AG09309 (cell line): Measurements from ENCODE around the gene ZFAND2B.

Experiments used
- DNase-seq: peaks from one replicate; pipeline ENCODE4 v3.0.0-alpha.2; 2010; ENCODE audit warnings: low read depth
- H3K4me3 ChIP-seq: 2 replicates; pipeline ENCODE4 v1.5.1; 2011; ENCODE audit warnings: mild to moderate bottlenecking, low read depth, low read length, moderate library complexity; ENCODE audit not compliant: control insufficient read depth
- TF ChIP-seq, protein P1 (sequence below): IDR thresholded peaks from 2 replicates; pipeline ENCODE4 v1.5.1; 2011; ENCODE audit warnings: mild to moderate bottlenecking, low read depth, low read length, inconsistent platforms; ENCODE audit not compliant: insufficient read depth, control insufficient read depth; ENCODE audit errors: missing control alignments

Gene ZFAND2B

DNA sequence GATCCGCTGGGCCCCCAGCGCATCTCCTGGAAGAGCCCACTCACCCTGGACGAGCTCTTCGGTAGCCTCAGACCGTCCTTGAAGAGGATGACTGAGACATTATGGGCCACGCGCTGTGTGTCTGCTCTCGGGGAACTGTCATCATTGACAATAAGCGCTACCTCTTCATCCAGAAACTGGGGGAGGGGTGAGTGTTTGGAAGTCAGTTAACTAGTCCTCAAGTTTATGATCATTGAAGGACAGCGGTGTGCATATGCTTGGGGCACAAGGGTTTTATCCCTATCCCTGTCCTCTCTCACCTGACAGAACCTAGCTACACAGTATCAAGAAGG is 39.3 kb downstream of the ZFAND2B start:
- no peak for DNase-seq
- peak overlapping the region; percentile 60 for H3K4me3 ChIP-seq
- TF ChIP-seq, protein P1, sequence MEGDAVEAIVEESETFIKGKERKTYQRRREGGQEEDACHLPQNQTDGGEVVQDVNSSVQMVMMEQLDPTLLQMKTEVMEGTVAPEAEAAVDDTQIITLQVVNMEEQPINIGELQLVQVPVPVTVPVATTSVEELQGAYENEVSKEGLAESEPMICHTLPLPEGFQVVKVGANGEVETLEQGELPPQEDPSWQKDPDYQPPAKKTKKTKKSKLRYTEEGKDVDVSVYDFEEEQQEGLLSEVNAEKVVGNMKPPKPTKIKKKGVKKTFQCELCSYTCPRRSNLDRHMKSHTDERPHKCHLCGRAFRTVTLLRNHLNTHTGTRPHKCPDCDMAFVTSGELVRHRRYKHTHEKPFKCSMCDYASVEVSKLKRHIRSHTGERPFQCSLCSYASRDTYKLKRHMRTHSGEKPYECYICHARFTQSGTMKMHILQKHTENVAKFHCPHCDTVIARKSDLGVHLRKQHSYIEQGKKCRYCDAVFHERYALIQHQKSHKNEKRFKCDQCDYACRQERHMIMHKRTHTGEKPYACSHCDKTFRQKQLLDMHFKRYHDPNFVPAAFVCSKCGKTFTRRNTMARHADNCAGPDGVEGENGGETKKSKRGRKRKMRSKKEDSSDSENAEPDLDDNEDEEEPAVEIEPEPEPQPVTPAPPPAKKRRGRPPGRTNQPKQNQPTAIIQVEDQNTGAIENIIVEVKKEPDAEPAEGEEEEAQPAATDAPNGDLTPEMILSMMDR, result no peak

GRCh38 chr2:219246559-219246958 is 40.0 kb downstream of the ZFAND2B start:
- TF ChIP-seq, protein P1, result no peak
- DNase-seq, result no peak
- H3K4me3 ChIP-seq, result no peak overlapping the region

DNA sequence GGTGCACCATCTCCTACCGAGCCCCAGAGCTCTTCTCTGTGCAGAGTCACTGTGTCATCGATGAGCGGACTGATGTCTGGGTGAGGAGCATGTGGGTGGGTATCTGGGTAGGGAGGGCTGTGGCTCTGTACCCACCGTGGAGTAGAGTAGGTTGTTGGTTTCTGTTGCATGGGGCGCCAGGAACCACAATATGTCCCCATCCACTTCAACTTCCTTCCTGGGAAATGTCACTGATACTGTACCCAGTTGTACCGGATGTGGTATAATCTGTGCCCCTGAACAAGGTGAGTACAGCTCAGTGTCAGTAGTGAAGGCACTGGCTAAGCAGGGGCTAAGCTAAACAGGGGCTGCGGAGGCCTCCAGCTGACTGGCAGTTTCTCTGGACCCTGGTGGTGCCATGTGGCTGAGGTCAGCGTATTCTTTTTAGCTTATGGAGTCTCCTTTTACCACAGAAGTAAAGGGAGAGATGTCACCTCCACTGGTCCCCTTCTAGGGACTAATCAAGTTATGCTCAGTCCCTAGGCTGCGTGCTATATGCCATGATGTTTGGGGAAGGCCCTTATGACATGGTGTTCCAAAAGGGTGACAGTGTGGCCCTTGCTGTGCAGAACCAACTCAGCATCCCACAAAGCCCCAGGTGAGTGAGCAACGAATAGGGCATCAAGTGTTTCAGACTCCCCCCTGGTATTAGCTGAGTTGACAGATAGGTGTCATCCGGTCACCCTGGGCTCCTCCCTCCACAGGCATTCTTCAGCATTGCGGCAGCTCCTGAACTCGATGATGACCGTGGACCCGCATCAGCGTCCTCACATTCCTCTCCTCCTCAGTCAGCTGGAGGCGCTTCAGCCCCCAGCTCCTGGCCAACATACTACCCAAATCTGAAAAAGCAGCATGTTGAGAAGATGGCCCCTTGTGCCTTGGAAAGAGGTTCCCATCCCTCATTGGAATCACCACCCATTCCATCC is 41.4 kb downstream of the ZFAND2B start:
- H3K4me3 ChIP-seq, result no peak overlapping the region
- DNase-seq, result no peak

GRCh38 chr2:219248845-219249202 is 42.2 kb downstream of the ZFAND2B start:
- no peak overlapping the region for H3K4me3 ChIP-seq
- no peak for DNase-seq
- TF ChIP-seq, protein P1, result no peak

More for the DNA sequence above, 41.4 kb downstream of the ZFAND2B start:
- TF ChIP-seq, protein P1, result no peak

DNA sequence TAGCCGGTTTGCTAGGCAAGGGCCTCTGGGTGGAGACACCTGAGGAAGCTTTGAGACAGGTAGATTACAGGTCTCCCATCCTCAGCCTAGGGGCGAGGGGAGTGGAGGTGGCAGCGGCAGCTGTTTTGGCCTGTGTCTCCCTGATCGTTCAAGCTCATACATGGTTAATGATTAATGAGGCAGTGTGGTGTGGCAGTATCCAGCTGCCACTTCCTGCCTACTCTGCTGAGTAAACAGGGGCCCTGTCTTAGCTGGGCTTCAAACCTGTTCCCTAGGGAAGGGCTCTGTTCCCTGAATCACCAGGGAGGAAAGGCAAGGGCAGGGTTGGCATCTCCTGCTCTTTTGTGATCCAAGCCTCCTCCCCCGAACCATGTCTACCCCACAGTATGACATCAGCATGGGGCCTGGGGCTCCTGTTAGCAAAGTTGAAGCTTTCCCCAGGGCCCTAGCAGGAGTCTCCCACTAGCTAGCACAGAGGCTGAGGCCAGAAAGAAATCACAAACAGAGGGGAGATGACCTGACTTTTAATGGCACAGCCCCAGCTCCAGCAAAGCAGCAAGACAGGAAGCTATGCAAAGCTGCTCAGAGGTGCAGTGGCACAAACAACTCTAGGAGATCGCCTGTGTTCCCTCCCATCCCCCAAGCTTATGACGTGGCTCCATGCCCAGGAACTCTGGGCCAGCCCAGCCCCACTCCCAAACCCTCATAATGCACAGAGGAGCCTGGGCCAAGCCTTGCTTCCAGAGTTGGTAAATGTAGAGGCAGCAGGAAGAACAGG is 42.8 kb downstream of the ZFAND2B start:
- no peak overlapping the region for H3K4me3 ChIP-seq
- peak; percentile 47 for DNase-seq
- TF ChIP-seq, protein P1, result no peak

- H3K4me3 ChIP-seq, result no peak overlapping the region
- DNase-seq, result no peak
- TF ChIP-seq, protein P1, result no peak
Measured at GRCh38 chr2:219250049-219250781, 43.6 kb downstream of the ZFAND2B start.
